Right atrium auricular region (tissue), 2 donors: ENCODE measurements around the gene WDR70. TPM values are rescaled to one million over a fixed set of nuclear protein-coding genes. Genes with fewer than 3 reads are reported as not detected.
"Not testable (repeated sequence)": the region's sequence is repeated elsewhere in the genome, so short reads cannot be mapped to it uniquely, and the experiment has no call there.

Source experiments
- DNase-seq: peaks from one replicate; pipeline ENCODE4 v3.0.0-alpha.2; 2019; ENCODE audit warnings: low spot score
- H3K27ac ChIP-seq, 2 donors: fragments of 200-600 bp; sonication (generic); 1 replicate in 1 of 2; 2 replicates in 1 of 2; pipeline ENCODE4 v1.5.1; 2016 to 2019
- H3K27me3 ChIP-seq, 2 donors: fragments of 200-600 bp; sonication (generic); one replicate each; pipeline versions ENCODE4 v1.5.1 to v1.6.0; 2017 to 2019
- H3K36me3 ChIP-seq: fragments of 200-600 bp; sonication (generic); one replicate; pipeline ENCODE4 v1.5.1; 2016
- H3K4me1 ChIP-seq, 2 donors: fragments of 200-600 bp; sonication (generic); one replicate each; pipeline versions ENCODE4 v1.5.1 to v1.6.0; 2017 to 2019
- H3K4me3 ChIP-seq, 2 donors: fragments of 200-600 bp; sonication (generic); 1 replicate in 1 of 2; 2 replicates in 1 of 2; pipeline ENCODE4 v1.5.1; 2017 to 2019; ENCODE audit warnings: mild to moderate bottlenecking in 1 of 2, moderate library complexity in 1 of 2
- H3K9me3 ChIP-seq, 2 donors: fragments of 200-600 bp; sonication (generic); one replicate each; pipeline ENCODE4 v1.5.1; 2019
- total RNA-seq, 2 donors: library from RNA; depleted of rRNA; stranded (reverse); fragments of >200 nt; gene quantifications; one replicate each; pipeline ENCODE4 v1.1.0, GENCODE V29; 2016
- TF ChIP-seq, protein P1 (sequence below), 2 donors: fragments of 200-600 bp; sonication (generic); IDR thresholded peaks; one replicate each; pipeline ENCODE4 v1.5.1; 2019; ENCODE audit warnings: antibody characterized with exemption in 2 of 2

Gene WDR70
- total RNA-seq, 2 donors from 2014 or later = 8.2 to 12.2 TPM

DNA sequence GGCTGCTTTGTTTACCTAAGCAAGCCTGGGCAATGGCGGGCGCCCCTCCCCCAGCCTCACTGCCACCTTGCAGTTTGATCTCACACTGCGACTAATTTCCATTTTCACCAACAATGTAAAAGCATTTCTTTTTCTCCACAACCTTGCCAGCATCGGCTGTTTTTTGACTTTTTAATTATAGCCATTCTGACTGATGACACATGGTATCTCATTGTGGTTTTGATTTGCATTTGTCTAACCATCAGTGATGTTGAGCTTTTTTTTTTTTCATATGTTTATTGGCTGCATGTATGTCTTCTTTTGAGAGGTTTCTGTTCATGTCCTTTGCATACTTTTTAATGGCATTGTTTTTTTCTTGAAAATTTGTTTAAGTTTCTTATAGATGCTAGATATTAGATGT, 300.8 kb downstream of the WDR70 start:
- not testable (repeated sequence) for H3K9me3 ChIP-seq, H3K4me1 ChIP-seq, H3K27ac ChIP-seq, H3K36me3 ChIP-seq, H3K27me3 ChIP-seq, H3K4me3 ChIP-seq, DNase-seq

DNA sequence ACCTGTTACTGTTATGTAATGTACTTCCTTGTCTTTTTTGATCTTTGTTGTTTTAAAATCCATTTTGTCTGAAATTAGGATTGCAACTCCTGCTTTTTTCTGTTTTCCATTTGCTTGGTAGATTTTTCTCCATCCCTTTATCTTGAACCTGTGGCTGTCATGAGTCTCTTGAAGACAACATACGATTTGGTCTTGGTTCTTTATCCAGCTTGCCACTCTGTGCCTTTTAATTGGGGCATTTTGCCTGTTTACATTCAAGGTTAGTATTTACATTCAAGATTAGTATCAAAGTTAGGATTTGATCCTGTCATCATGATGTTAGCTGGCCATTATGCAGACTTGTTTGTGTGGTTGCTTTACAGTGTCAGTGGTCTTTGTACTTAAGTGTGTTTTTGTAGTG, 304.0 kb downstream of the WDR70 start:
- H3K27ac ChIP-seq = no peak overlapping the region
- H3K9me3 ChIP-seq = no peaks in the 10 kb centered on the region
- TF ChIP-seq, protein P1, sequence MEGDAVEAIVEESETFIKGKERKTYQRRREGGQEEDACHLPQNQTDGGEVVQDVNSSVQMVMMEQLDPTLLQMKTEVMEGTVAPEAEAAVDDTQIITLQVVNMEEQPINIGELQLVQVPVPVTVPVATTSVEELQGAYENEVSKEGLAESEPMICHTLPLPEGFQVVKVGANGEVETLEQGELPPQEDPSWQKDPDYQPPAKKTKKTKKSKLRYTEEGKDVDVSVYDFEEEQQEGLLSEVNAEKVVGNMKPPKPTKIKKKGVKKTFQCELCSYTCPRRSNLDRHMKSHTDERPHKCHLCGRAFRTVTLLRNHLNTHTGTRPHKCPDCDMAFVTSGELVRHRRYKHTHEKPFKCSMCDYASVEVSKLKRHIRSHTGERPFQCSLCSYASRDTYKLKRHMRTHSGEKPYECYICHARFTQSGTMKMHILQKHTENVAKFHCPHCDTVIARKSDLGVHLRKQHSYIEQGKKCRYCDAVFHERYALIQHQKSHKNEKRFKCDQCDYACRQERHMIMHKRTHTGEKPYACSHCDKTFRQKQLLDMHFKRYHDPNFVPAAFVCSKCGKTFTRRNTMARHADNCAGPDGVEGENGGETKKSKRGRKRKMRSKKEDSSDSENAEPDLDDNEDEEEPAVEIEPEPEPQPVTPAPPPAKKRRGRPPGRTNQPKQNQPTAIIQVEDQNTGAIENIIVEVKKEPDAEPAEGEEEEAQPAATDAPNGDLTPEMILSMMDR (IDR thresholded peaks at IDR 0.05) = no peak
- H3K4me1 ChIP-seq = no peaks in the 10 kb centered on the region
- H3K27me3 ChIP-seq = no peaks in the 10 kb centered on the region
- no peak overlapping the region for H3K4me3 ChIP-seq
- DNase-seq = no peak
- no peaks in the 10 kb centered on the region for H3K36me3 ChIP-seq

DNA sequence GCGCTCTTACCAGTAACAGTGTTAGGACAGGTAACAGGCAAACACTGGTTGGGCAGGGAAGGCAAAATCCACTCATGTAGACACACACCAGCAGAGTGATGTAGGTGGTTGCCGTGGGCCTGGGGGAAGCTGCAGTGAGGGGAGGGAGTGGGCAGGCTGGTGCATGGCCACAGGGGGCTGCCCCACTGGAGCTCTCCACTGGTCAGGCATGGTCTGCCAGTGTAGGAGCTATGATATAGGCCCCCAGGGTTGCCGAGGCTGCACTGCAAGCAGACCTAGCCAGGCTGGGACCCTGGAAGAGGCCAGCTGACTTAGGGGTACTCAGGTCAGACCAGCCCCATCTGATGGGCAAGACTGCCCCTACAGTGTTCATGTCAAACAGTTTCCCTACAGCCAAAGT, 306.1 kb downstream of the WDR70 start:
- Histone ChIP-seq H3K4me1 (no peaks in the 10 kb centered on the region), H3K4me3 (no peak overlapping the region), H3K27me3 (no peaks in the 10 kb centered on the region), H3K27ac (no peak overlapping the region), H3K36me3 (no peaks in the 10 kb centered on the region), H3K9me3 (no peaks in the 10 kb centered on the region)
- DNase-seq = no peak
- TF ChIP-seq, protein P1 (IDR thresholded peaks at IDR 0.05) = no peak

DNA sequence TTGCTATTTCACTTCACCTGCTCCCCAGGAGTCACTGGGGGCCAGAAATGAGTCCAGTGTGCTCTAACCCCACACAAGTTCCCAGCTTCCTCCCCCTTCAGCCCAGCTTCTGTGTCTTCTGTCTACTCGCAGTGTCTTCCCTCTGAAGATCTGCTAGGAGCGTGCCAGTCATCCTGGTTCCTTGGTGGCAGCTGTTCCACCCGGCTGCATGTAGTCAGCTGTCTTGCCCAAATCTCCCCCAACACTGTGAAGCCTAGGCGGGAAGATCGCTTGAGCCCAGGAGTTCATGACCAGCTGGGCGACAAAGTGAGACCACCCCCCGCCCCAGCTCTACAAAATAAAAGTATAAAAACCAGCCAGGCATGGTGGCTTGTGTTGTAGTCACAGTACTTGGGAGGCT, 306.7 kb downstream of the WDR70 start:
- no peaks in the 10 kb centered on the region for H3K27me3 ChIP-seq
- TF ChIP-seq, protein P1 (IDR thresholded peaks at IDR 0.05) = no peak
- H3K4me3 ChIP-seq = no peak overlapping the region

DNA sequence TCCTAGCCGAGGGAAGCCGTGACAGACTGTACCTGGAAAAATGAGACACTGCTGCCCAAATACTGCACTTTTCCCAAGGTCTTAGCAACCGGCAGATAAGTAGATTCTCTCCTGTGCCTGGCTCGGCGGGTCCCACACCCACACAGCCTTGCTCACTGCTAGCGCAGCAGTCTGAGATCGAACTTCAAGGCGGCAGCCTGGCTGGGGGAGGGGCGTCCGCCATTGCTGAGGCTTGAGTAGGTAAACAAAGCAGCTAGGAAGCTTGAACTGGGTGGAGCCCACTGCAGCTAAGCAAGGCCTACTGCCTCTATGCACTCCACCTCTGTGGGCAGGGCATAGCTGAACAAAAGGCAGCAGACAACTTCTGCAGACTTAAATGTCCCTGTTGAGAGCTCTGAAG, 309.8 kb downstream of the WDR70 start:
- H3K27ac ChIP-seq, H3K4me3 ChIP-seq, DNase-seq, H3K4me1 ChIP-seq, H3K36me3 ChIP-seq, H3K27me3 ChIP-seq, H3K9me3 ChIP-seq: not testable (repeated sequence)

More for the DNA sequence above, 306.7 kb downstream of the WDR70 start:
- Histone ChIP-seq H3K36me3 (no peaks in the 10 kb centered on the region), H3K4me1 (no peaks in the 10 kb centered on the region), H3K27ac (no peak overlapping the region), H3K9me3 (no peaks in the 10 kb centered on the region)
- no peak for DNase-seq

DNA sequence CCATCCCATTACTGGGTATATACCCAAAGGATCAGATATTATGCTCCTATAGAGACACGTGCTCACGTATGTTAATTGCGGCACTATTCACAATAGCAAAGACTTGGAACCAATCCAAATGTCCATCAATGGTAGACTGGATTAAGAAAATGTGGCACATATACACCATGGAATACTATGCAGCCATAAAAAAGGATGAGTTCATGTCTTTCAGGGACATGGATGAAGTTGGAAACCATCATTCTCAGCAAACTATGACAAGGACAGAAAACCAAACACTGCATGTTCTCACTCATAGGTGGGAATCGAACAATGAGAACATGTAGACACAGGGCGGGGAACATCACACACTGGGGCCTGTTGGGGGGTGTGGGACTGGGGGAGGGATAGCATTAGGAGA, 315.2 kb downstream of the WDR70 start:
- not testable (repeated sequence) for DNase-seq, H3K27ac ChIP-seq, H3K4me1 ChIP-seq, H3K27me3 ChIP-seq, H3K9me3 ChIP-seq, H3K4me3 ChIP-seq, H3K36me3 ChIP-seq

DNA sequence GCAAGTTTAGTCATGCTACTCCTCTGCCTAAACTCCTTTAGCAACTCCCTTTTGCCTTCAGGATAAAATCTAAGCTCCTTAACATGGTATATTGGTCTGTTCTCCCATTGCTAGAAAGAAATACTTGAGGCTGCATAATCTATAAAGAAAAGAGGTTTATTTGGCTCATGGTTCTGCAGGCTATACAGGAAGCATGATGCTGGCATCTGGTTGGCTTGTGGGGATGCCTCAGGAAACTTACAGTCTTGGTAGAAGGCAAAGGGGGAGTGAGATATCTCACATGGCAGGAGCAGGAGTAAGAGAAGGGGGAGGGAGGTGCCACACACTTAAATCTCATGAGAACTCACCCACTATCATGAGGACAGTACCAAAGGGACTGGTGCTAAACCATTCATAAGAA, 315.7 kb downstream of the WDR70 start:
- Histone ChIP-seq H3K4me3 (no peak overlapping the region), H3K27me3 (no peaks in the 10 kb centered on the region), H3K9me3 (peaks cover 0 to 3% of the 10 kb centered on the region in 2 donors), H3K27ac (no peak overlapping the region), H3K4me1 (no peaks in the 10 kb centered on the region), H3K36me3 (no peaks in the 10 kb centered on the region)
- TF ChIP-seq, protein P1 (IDR thresholded peaks at IDR 0.05) = no peak
- DNase-seq = no peak
